Measurements from ENCODE around the gene SLC7A8. TPM values are rescaled to one million over a fixed set of nuclear protein-coding genes. Genes with fewer than 3 reads are reported as not detected.
A peak's percentile ranks its signal among the peaks of the same experiment; 100 is the strongest.
"Not testable (repeated sequence)": the region's sequence is repeated elsewhere in the genome, so short reads cannot be mapped to it uniquely, and the experiment has no call there.

The SLC7A8 gene
- 10 to 100 TPM; 30.4 to 58.2 (median 42.0) TPM for total RNA-seq

DNA sequence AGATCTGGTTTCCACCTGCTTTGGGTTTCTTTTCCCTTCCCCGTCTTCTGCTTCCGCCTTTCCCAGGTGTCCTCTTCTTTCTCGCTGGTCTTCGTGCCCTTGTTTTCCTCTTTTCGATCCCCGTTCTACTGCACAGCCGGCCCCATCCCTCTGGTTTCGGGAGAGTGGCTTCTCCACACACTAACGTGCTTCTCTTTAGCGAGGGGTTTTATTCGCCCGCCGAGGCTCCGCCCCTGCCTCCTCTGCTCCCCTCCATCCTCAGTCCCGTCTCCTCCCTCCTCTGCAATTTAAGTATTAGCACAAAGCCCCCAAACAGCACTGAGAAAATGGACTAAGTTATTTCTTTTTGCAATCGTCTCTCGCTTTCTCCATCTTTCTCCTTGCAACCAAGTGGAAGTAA is at the start of gene SLC7A8:
TSS of gene SLC7A8 (minus strand) at position 182 of the 400 bp plus-strand sequence. CDS start 746 bp downstream, outside the sequence.
- H3K36me3 ChIP-seq: no peaks in the 10 kb centered on the region
- DNase-seq: peak; percentile 65 to 74
- no peak for TF ChIP-seq EP300 (IDR thresholded peaks at IDR 0.05)
- peak in 2 of 4 donors; percentile 65 to 85 for TF ChIP-seq POLR2A (IDR thresholded peaks at IDR 0.05)
- TF ChIP-seq, protein P1, sequence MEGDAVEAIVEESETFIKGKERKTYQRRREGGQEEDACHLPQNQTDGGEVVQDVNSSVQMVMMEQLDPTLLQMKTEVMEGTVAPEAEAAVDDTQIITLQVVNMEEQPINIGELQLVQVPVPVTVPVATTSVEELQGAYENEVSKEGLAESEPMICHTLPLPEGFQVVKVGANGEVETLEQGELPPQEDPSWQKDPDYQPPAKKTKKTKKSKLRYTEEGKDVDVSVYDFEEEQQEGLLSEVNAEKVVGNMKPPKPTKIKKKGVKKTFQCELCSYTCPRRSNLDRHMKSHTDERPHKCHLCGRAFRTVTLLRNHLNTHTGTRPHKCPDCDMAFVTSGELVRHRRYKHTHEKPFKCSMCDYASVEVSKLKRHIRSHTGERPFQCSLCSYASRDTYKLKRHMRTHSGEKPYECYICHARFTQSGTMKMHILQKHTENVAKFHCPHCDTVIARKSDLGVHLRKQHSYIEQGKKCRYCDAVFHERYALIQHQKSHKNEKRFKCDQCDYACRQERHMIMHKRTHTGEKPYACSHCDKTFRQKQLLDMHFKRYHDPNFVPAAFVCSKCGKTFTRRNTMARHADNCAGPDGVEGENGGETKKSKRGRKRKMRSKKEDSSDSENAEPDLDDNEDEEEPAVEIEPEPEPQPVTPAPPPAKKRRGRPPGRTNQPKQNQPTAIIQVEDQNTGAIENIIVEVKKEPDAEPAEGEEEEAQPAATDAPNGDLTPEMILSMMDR (IDR thresholded peaks at IDR 0.05): no peak
- TF ChIP-seq POLR2AphosphoS5 (IDR thresholded peaks at IDR 0.05): peak; percentile 29 to 83
- ATAC-seq (ENCODE audit: low FRiP score in 2 of 2): peak; percentile 74 to 85
- peaks cover 6 to 23% (median 18%) of the 10 kb centered on the region in 4 donors for H3K4me1 ChIP-seq
- 1 to 4% methylated on average over 17 of the region's 17 CpGs for WGBS, 2 donors
- no peaks in the 10 kb centered on the region for H3K9me3 ChIP-seq
- H3K27me3 ChIP-seq: no peaks in the 10 kb centered on the region
- peak within 1 kb of the TSS; percentile 10 to 63 (median 36) for H3K27ac ChIP-seq
- peak within 1 kb of the TSS; percentile 27 to 54 (median 46) for H3K4me3 ChIP-seq

DNA sequence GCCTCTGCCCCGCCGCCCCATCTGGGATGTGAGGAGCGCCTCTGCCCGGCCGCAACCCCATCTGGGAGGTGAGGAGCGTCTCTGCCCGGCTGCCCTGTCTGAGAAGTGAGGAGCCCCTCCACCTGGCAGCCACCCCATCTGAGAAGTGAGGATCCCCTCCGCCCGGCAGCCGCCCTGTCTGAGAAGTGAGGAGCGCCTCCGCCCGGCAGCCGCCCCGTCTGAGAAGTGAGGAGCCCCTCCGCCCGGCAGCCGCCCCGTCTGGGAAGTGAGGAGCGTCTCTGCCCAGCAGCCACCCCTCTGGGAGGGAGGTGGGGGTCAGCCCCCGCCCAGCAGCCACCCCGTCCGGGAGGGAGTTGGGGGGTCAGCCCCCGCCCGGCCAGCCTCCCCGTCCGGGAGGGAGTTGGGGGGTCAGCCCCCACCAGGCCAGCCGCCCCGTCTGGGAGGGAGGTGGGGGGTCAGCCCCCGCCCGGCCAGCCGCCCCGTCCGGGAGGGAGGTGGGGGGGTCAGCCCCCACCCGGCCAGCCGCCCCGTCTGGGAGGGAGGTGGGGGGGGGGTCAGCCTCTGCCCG is 48.9 kb upstream of the SLC7A8 start:
- H3K4me1 ChIP-seq; H3K9me3 ChIP-seq; H3K27me3 ChIP-seq; H3K27ac ChIP-seq; ATAC-seq (ENCODE audit: low FRiP score in 2 of 2); H3K4me3 ChIP-seq; H3K36me3 ChIP-seq: not testable (repeated sequence)
- WGBS, 2 donors: 88% methylated on average over 21 of the region's 38 CpGs; no CpG with 5 or more reads in 1 of the 2 donors
- peak in 1 of 2 donors; percentile 64 for DNase-seq

DNA sequence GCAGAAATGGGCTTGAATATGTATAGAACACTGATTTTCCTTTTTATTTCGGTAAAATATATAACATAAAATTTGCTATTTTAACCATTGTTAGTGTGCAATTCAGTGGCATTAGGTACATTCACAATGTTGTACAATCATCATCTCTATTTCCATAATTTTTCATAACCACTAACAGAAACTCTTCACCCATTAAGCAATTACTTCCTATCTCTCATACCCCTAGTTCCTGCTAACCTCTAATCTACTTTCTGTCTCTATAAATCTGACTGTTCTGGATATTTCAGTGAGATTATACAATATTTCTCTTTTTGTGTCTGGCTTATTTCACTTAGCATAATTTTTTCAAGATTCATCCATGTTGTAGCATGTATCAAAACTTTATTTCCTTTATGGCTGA is 45.4 kb upstream of the SLC7A8 start:
- H3K27me3 ChIP-seq: no peaks in the 10 kb centered on the region
- ATAC-seq (ENCODE audit: low FRiP score in 2 of 2) (no peak), DNase-seq (no peak)
- H3K27ac ChIP-seq: no peak overlapping the region
- H3K4me3 ChIP-seq: no peak overlapping the region
- no peaks in the 10 kb centered on the region for H3K4me1 ChIP-seq
- 69 to 77% methylated on average over 1 of the region's 1 CpG for WGBS, 2 donors
- no peaks in the 10 kb centered on the region for H3K9me3 ChIP-seq
- no peaks in the 10 kb centered on the region for H3K36me3 ChIP-seq
- TF ChIP-seq POLR2AphosphoS5 (IDR thresholded peaks at IDR 0.05) (no peak), POLR2A (IDR thresholded peaks at IDR 0.05) (no peak), EP300 (IDR thresholded peaks at IDR 0.05) (no peak)
- TF ChIP-seq, protein P1 (IDR thresholded peaks at IDR 0.05): no peak

DNA sequence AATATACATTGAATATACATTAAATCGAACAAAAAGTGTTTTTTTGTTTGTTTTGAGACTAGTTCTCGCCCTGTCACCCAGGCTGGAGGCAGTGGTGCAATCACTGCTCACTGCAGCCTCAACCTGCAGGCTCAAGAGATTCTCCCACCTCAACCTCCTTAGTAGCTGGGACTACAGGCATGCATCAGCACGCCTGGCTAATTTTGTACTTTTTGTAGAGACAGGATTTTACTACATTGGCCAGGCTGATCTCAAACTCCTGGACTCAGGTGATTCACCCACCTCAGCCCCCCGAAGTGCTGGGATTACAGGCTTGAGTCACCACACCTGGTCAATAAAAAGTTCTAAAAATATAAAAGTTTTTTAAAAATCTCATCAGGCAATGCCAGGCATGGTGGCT is 44.1 kb upstream of the SLC7A8 start:
- ATAC-seq (ENCODE audit: low FRiP score in 2 of 2) (no peak), DNase-seq (no peak)
- Histone ChIP-seq H3K4me1 (no peaks in the 10 kb centered on the region), H3K9me3 (no peaks in the 10 kb centered on the region), H3K4me3 (no peak overlapping the region), H3K36me3 (no peaks in the 10 kb centered on the region), H3K27ac (no peak overlapping the region), H3K27me3 (no peaks in the 10 kb centered on the region)
- TF ChIP-seq POLR2A (IDR thresholded peaks at IDR 0.05): no peak
- TF ChIP-seq, protein P1 (IDR thresholded peaks at IDR 0.05): no peak
- TF ChIP-seq POLR2AphosphoS5 (IDR thresholded peaks at IDR 0.05): no peak
- TF ChIP-seq EP300 (IDR thresholded peaks at IDR 0.05): no peak
- 65 to 67% methylated on average over 4 of the region's 4 CpGs for WGBS, 2 donors

DNA sequence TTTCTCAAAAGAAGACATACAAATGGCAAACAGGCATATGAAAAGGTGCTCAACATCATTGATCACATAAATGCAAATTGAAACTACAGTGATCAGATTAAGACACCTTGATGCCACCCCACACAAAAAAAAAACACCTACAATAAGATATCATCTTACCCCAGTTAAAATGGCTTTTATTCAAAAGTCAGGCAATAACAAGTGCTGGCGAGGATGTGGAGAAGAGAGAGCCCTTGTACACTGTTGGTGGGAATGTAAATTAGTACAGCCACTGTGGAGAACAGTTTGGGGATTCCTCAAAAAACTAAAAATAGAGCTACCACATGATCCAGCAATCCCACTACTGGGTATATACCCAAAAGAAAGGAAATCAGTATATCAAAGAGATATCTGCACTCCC is 41.5 kb upstream of the SLC7A8 start:
- WGBS, 2 donors: 92 to 95% methylated on average over 1 of the region's 1 CpG
- not testable (repeated sequence) for DNase-seq; H3K9me3 ChIP-seq; H3K27me3 ChIP-seq; ATAC-seq (ENCODE audit: low FRiP score in 2 of 2); H3K36me3 ChIP-seq; H3K4me3 ChIP-seq; H3K4me1 ChIP-seq; H3K27ac ChIP-seq

DNA sequence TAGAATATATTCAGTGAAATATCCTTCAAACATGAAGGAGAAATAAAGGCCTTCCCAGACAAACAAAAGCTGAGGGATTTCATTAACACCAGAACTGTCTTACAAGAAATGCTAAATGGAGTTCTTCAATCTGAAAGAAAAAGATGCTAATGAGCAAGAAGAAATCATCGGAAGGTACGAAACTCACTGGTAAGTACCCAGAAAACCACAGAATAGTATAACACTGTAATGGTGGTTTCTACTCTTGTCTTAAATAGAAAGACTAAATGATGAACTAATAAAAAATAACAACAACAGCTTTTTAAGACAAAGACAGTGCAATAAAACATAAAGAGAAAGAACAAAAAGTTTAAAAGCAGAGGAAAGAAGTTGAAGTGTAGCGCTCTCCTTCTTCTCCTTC is 35.6 kb upstream of the SLC7A8 start:
- TF ChIP-seq, protein P1 (IDR thresholded peaks at IDR 0.05): no peak
- no peak for TF ChIP-seq EP300 (IDR thresholded peaks at IDR 0.05)
- TF ChIP-seq POLR2A (IDR thresholded peaks at IDR 0.05): no peak
- TF ChIP-seq POLR2AphosphoS5 (IDR thresholded peaks at IDR 0.05): no peak
- H3K36me3 ChIP-seq: no peaks in the 10 kb centered on the region
- H3K4me1 ChIP-seq: no peaks in the 10 kb centered on the region
- H3K4me3 ChIP-seq: no peak overlapping the region
- ATAC-seq (ENCODE audit: low FRiP score in 2 of 2) (no peak), DNase-seq (no peak)
- H3K27ac ChIP-seq: no peak overlapping the region
- H3K27me3 ChIP-seq: no peaks in the 10 kb centered on the region
- 70 to 84% methylated on average over 3 of the region's 3 CpGs for WGBS, 2 donors
- H3K9me3 ChIP-seq: peaks cover 0 to 5% (median 0%) of the 10 kb centered on the region in 4 donors
